HG03565 (cell line): ENCODE data around the gene THSD7A.

Experiments
- ATAC-seq: cut with Tn5 transposase; IDR thresholded peaks from one replicate; pipeline ENCODE4 v1.9.1; 2021; ENCODE audit warnings: mild to moderate bottlenecking, moderate library complexity; ENCODE audit not compliant: unreplicated experiment

Gene THSD7A

DNA sequence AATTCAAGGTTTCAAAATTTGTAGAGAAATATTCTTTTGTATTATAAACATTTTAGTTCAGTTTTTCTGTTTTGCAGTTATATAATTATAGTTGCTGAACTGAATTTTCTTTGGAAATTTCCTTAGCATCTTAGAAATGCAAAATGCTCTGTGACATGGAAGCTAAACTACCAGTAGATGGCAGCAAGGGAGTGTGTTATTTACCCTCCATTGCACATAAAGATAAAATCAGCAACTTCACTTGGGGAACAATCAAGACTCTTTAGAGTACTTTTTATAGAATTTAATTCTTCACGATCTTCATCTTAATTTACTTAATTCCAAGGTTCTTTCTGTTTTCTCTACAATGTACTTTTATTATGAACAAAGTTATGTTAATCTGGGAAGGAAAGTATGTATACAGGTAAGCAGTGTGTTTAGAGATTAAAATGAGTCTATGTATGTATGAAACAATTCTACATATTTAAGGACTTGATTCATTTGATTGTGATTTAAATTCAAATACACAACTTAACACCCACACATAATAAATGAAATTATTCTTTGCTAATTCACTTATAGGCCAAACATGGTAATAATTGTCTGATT, 404.2 kb downstream of the THSD7A start:
- peak; percentile 54 for ATAC-seq

DNA sequence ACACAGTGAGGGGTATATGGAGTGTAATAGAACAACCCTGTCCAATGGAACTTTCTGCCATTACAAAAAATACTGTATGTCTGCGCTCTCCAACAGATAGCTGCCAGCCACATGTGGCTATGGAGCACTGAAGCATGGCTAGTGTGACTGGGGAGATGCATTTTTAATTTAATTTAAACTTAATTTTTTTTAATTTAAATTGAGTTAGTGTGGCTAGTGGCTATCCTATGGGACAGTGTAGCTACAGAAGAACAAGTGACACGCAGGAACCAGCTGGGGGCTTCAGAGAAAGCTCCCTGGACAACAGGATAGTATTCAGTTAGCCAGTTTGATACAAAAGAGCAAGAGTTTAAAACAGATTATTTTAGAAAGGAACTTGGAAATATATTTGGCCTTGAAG, 408.0 kb downstream of the THSD7A start:
- ATAC-seq: no peak

DNA sequence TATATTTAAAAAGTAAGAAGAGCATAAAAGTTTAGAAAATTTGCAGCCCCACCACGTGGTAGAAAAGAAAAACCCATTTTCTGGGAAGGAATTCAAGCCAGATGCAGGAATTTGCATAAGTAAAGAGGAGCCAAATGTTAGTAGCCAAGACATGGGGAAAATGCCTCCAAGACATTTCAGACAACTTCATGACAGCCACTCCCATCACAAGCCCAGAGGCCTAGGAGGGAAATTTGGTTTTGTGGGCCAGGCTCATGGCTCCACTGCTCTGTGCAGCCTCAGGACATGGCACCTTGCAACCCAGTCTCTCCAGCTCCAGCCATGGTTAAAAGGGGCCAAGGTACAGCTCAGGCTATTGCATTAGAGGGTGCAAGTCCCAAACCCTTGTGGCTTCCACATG, 411.9 kb downstream of the THSD7A start:
- no peak for ATAC-seq

DNA sequence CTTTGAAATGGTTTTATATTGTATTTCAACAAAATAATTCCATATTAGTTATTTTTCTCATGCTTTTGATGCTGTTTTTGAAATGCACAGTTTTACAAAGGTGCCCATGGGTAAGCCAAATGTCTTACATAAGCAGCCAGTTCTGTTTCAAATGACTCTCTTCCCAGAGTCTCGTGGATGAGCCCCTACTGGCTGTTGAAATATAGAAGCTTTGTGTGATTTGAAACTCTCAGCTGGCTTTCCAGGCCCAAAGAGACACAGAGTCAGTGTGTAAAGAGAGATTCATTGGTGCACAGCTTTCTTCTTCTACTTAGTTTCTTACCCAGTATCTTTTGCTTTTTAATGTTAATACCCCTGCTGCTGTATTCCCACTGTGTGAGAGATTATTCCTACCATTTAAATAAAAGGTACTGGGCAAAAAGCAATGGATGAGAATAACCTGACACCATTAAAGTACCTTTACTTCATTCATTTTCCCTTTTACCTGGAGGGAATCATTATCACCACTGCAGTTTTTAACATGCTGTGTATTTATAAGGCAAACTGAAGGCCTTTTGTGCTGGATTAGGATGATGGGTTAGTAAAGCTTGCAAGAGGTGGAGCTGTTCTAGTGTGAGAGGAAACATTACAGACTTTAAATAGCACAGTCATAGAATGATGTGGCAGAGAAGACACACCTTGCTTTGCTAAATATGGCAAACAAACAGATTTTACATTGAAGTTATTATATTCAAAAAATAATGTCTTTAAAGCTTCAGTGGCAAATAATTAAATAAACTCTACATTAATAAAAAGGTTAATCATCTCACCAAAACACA, 415.1 kb downstream of the THSD7A start:
- ATAC-seq: no peak

DNA sequence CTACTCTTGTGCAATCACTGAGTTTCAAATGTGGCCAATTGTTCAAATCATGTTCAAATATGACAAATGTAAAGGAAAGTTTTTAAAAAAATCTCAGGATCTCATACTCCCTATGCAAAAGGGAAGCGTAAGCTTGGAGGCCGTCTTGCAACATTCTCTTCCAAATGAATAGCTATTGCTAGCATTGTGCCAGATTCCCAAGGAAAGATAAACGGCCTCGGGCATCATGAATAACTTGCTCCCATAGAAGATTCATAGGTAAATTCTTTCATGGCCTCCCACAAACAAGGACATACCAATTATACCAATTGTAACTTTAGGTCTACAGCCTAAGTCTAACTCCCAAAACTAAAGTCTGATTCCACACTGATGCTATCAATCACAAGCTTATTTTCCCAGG, 416.9 kb downstream of the THSD7A start:
- no peak for ATAC-seq

DNA sequence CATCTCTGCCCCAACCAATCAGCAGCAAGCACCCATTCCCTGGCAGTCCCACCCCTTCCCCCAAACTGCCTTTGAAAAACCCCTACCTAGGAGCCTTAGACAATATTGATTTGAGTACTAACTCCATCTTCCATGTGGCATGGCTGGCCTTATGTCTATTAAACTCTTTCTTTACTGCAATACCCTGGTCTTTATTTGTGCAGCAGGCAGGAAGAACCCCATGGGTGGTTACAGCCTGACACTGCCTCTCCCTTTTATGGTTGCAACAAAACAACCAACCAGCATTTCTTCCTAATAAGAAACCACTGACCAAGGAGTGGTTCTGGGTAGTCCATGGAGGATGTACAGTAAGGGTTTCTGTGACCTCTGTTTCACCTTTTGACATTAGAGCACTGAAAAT, 418.1 kb downstream of the THSD7A start:
- ATAC-seq: no peak

DNA sequence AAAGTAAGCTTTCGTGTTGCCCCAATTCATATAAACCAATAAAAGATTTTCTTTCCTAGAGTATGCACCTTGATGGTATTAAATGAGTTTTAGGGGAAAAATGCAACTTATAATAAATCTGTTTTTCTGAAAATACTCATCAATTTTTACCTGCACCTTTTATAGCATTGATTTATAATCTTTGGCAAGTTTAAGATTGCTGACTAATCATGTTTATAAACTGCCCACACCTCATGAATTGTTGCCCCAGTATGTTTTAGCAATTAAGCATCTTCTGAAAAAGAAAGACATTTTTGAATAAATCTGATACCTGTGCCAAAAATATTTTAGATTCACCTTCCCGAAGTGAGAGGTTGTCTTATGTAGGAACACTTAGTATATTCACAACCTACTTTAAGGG, 420.0 kb downstream of the THSD7A start:
- ATAC-seq: no peak

DNA sequence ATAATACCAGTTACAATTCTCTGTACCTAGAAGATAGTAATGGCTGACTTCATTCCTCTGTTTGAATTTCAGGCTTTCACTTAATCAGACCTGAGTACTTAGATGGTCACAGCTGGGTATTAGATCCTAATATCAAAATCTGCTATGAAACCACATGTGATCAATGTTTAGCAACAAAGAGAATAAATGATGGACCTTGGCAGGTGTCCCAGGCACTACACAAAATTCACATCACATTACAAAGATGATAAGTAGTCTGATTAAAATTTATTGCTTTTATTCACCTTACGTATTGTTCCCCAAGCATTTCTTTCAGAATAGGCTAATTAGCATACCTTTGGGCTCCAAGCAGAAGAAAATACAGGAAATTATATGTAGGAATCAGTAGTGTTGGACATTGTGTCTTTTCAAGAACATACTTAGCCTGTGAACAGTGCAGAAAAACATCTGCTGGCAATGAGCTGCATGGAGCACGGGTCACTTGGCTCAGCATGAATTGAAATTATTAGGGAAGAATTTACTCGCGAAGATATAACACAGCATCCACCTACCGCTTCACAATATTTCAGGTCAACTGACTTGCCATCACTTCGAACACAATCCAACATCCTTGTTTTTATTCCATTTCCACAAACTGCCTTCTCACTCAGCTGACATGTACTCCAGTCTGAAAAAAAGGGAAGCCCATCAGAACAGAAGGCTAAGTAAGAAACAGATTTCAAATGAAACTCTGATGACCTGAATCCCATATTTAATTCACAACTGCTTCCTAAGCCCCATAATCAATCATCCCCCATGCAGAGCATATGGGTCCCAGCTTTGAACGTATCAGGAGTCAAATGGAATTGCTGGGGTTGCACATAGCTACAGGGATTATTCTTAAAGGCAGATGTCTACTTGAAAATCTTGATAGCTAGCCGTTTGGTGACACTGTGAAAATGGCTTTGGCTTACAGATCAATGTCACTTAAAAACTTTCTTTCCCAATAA, 421.0 kb downstream of the THSD7A start:
- ATAC-seq: no peak

DNA sequence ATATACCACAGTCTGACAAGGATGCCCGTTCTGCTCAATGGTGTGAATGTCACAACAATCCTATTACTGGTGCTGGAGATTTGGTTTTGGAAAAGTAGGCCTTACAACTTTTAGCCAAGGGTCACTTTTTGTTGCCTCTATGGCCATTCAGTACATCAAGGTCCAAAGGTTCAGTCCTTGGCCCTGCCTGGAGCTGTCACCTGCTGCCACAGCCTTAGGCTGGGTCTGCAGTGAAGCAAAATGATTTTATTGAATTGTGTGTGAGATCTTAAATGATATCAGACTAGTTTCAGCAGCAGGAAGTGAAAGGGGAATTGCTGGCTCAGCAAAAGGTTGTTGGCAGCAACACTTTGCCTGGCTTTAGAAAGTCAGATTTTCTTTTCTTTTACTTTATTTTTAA, 427.6 kb downstream of the THSD7A start:
- ATAC-seq: no peak

DNA sequence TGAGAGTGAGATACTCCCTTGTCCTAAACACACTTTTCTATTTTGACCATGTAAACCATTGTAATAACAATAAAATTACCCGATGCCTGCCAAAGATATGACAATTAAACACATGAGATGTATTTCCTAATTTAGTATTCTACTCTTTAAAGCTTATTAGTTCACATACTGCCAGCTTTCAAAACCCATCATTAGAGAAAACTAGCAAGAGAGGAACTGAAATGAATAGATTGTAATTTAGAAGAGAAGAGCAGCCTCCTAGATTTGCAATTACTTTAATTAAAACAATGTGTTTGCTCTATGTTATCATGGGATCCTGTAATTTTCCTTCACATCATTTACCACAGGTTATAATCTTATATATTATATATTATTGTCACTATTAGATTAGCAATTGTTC, 428.2 kb downstream of the THSD7A start:
- no peak for ATAC-seq

DNA sequence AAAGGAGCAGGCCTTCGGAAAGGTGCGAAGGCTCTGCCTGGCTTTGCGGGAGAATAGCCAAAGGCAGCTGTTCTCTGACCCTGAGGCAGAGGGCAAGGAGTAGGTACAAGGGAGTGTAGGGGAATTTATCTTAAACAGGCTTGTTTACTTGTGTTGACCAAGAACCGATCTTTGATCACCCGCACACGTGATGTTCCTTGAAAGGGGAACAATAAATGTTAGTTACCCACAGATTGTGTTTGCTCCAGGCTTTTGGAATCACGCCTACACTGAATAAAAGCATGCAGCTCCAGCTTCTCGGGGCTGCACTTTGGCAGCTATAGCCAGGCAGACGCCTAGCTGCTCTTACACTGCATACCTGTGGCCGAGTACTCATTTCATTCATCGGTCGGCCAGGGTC, 437.6 kb downstream of the THSD7A start:
- no peak for ATAC-seq

DNA sequence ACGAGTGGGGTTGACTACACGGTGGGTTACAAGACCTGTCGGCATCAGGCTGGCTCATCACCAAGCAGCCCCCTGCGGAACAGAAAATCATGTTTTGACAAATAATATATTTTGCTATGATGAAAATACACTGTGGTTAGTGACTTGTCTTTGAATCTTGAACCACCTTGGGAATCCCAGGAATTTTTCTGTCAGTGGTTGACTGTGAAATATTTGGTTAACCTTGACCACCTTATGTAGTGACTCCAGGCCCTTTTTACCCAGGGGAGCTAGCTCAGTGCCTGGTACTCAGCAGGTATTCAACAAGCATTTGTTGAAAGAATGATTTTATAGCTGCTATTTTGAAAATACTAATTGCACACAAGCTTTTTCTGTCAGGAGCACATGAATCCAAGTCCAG, 452.4 kb downstream of the THSD7A start:
- no peak for ATAC-seq

DNA sequence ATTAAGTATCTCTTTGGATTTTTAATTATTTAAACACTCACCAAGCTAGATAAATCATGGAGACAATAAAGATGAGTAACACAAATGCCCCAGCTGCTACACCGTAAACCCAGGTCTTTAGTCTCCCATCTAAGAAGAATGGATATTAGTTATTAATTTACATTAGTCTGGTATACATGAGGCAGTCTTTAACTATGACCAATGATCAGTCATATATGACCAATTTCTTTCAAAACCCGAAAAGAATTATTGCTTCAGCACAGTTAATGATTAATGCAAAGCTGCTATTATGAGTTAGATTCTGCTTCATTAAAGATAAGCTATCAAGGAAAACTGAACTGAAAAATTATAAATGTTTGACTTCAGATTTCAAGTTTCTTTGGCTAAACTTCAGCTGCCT, 455.5 kb downstream of the THSD7A start:
- ATAC-seq: no peak

DNA sequence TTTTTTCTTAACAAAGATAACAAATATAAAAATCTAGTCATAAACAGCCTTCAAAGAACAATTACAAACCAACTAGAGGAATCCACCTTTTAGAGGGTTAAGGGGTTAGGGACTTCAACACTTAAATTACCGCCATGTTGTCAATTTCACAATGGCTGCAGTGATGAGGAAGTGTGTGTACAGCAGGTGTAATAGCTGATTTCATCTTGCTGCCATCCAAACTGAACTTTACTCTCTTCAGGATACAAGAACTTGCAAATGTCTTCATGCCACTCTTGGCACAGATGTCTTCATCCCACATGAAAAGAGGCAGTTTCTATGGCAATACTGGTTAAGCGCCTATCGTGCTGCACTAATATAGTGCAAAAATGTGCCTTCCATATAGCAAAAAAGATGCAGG, 457.4 kb downstream of the THSD7A start:
- no peak for ATAC-seq

DNA sequence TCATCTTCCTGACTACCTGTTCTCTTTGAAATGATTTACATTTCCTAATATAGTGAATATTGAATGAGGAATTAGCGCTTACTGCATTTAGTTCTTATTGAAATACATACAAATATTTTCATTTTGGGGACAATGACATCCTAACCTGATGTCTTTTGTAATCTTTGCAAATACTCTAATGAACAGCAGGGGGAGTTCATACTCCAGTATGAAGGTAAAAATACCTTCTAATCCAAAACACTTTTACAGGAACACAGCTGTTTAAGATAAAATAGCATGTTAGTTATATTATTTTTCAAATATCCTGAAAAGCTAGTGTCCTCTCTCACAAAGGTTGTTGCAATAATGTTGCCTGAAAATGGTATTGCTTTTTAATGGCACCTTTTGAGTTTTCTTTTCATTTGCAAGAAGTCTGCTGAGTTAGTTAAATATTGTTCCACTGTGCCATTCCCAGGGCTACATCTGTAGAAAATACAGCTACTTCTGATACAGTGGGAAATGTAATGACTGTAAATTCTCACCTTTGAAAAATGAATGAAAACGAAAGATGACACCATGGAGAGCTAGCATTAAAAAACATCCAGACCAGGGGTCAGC, 458.4 kb downstream of the THSD7A start:
- no peak for ATAC-seq

DNA sequence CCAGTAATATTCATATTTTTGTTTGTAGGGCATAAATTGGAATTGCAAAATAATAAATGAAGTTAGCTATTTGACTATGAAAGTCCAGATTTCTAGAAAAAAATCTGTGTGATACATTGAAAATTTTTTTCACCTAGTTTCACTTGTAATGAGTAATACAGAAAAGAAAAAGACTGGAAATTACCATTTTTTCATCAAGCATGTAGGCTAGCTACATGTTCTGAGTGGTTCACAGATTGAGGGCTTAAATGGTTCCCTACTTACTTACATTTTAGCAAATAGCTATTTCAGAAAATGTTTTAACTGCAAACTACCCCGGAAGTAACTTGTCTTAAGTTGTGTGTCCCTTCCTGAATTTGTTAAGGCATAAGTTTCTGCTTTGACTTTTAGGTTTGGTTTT, 462.3 kb downstream of the THSD7A start:
- no peak for ATAC-seq

DNA sequence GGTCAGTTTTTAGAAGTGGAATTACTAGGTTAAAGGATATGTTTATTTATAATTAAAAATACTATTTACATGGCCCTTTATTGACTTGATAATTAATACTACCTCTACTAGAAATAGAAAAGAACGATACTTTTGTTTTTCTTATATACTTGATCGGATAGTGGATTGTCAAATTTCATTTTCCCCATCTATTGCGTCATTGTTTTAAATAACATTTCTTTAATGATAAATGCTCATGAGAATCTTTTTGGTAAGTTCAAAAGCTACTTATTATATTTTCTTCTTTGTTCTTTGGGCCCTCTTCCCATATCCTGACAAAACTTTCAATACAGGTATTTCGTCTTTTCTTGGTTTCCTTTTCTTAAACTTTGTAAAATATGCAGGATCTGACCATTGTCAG, 465.9 kb downstream of the THSD7A start:
- no peak for ATAC-seq

DNA sequence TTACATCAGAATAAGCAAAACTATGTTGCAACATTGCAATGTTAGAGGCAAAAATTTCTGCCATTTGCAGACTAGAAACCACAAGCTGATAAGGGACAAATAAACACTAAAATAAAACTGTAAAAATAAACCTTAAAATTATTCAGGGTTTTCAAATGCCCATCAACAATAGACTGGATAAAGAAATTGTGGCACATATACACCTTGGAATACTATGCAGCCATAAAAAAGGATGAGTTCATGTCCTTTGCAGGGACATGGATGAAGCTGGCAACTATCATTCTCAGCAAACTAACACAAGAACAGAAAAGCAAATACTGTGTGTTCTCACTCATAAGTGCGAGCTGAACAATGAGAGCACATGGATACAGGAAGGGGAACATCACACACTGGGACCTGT, 473.4 kb downstream of the THSD7A start:
- ATAC-seq: no peak

DNA sequence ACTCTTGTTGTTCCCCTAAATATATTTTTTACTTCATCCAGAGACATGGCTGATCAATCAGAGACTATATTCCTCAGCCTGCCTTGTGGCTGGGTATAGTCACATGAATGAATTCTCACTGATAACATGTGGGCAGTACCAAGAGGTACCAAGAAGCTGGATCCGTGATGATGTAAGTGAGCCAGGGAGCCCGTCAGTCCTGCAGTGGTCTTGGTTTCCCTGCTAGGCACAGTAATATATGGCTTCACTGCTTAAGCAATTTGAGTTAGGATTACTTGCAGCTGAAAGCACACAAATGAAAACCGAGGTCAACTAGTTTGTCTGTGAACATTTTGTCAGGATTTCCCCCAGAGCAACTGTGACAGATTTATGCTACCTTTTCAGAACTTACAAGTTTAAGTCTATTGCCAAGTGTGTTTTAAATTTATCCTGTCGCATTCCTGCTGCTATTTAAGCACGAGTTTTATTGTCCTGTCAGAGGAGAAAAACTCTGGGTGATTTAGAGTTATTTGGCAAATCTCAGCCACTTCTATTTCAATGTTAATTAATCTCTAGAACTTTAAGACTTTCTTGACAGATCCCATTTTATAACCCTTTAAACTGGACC, 476.5 kb downstream of the THSD7A start:
- no peak for ATAC-seq

DNA sequence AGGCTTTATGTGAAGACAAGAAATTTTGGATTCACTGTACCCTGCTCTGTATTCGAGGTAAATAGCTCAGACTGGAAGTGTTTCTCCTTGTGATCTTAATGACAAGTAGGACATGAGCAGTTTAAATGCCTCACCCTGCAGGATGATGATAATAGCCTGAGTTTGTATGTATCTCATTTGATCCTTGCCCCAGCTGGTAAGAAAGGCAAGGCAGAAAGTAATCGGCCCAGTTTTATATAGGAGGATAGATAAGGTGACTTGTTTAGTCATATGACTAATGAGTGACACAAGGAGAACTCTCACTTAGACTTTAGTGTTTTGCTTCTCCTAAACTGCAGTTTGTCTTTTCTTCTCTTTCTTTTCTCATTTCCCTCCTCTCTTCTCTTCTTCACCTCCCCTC, 485.7 kb downstream of the THSD7A start:
- ATAC-seq: no peak

DNA sequence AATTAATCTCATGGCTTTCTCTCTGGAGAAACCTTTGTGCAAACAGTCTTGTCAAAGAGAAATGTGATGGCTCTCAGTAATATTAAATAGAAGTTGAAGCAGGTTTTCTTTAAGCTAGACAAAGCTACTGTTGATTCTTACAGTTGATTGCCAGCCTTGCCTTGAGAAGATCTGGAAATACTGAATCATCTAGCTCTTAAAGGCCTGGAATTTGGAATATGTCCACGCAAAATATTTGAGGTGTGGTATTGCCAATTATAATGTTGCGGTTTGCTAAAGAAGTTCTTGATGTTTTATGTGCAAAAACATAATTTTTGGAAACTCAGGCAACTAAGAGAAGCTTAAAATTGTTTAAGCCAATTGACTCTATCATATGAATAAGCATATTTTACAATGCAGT, 486.4 kb downstream of the THSD7A start:
- no peak for ATAC-seq
